C4-2B (cell line): Measurements from ENCODE around the gene RDH8.

ENCODE experiments used
- ZFX ChIP-seq: fragments of 450-650 bp; IDR thresholded peaks from 2 replicates; pipeline ENCODE4 v1.6.1; 2017
- TF ChIP-seq, protein P1 (sequence below): fragments of 450-650 bp; conservative IDR thresholded peaks from 2 replicates; pipeline ENCODE4 v1.5.1; 2017; ENCODE audit warnings: mild to moderate bottlenecking

DNA sequence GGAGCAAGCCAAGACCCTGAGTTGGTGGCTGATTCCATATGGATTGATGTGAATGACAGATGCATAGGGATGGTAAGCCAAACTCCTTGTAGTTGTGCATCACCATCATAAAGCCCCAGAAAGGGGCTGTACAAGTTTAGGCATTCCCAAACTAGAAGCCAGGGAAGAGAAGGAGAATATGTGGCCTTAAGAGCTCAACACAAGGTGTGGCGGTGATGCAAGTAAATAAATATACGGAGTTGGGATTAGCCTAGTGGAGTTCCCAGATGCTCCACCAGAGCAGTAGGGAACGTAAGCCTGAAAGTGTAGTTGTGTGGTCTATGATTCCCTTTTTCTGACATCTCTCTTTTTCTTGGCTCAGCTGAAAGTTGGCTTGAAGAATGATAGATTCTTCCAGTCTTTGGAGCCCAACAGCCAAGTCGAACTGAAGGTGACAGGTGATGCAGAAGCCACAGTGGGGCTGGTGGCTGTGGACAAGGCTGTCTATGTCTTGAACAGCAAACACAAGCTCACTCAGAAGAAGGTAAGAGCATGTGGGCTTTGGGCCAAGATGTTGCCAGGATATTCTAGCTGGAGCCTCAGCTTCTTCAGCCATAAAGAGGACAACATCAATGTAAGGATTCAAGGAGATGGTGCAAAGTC lies 30.1 kb downstream of the RDH8 start:
- TF ChIP-seq, protein P1, sequence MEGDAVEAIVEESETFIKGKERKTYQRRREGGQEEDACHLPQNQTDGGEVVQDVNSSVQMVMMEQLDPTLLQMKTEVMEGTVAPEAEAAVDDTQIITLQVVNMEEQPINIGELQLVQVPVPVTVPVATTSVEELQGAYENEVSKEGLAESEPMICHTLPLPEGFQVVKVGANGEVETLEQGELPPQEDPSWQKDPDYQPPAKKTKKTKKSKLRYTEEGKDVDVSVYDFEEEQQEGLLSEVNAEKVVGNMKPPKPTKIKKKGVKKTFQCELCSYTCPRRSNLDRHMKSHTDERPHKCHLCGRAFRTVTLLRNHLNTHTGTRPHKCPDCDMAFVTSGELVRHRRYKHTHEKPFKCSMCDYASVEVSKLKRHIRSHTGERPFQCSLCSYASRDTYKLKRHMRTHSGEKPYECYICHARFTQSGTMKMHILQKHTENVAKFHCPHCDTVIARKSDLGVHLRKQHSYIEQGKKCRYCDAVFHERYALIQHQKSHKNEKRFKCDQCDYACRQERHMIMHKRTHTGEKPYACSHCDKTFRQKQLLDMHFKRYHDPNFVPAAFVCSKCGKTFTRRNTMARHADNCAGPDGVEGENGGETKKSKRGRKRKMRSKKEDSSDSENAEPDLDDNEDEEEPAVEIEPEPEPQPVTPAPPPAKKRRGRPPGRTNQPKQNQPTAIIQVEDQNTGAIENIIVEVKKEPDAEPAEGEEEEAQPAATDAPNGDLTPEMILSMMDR: no peak
- no peak for TF ChIP-seq ZFX
